SK-N-SH (cell line): ENCODE data around the gene BMP2K. TPM values are rescaled to one million over a fixed set of nuclear protein-coding genes. Genes with fewer than 3 reads are reported as not detected.

Experiments used
- CTCF ChIA-PET: fragments of 300-600, 350-600 bp; formaldehyde crosslinking; extraction: SDS; loops from one replicate; lab custom pipeline; 2021; lab: Yijun Ruan, JAX
- POLR2A ChIA-PET: fragments of 350-600 bp; sonication (Branson Sonifier 250); formaldehyde crosslinking; extraction: SDS; loops from one replicate; lab custom pipeline; 2020; ENCODE audit warnings: antibody characterized with exemption, inconsistent platforms; lab: Yijun Ruan, JAX
- DNase-seq: peaks from one replicate; pipeline ENCODE4 v3.0.0; 2012
- H2AFZ ChIP-seq: fragments of 200-600 bp; sonication (generic); 2 replicates; pipeline ENCODE4 v1.8.1; 2016; ENCODE audit warnings: antibody characterized with exemption, mild to moderate bottlenecking, low read depth
- H3F3A ChIP-seq: fragments of 200-600 bp; sonication (generic); replicated peaks from 2 replicates; pipeline ENCODE3; 2016; ENCODE audit warnings: antibody characterized with exemption, mild to moderate bottlenecking; ENCODE audit not compliant: insufficient read depth
- H3K27ac ChIP-seq, 2 experiments: fragments of 200-500 bp in 1 of 2; fragments of 200-600 bp in 1 of 2; sonication (Bioruptor generic) in 1 of 2; sonication (generic), shearing (Covaris generic) in 1 of 2; 2 replicates each; pipeline versions ENCODE4 v1.5.1 to v1.6.1; 2014 to 2016; ENCODE audit warnings: low read depth in 2 of 2, inconsistent platforms in 1 of 2, low read length in 1 of 2, mild to moderate bottlenecking in 1 of 2, mixed read lengths in 1 of 2
- H3K27me3 ChIP-seq: fragments of 200-600 bp; sonication (generic), shearing (Covaris generic); 2 replicates; pipeline ENCODE4 v1.6.1; 2016; ENCODE audit warnings: mixed run types; ENCODE audit not compliant: insufficient read depth
- H3K36me3 ChIP-seq, 2 experiments: fragments of 200-500 bp in 1 of 2; fragments of 200-600 bp in 1 of 2; sonication (Bioruptor generic) in 1 of 2; sonication (generic) in 1 of 2; replicated peaks in 1 of 2; 2 replicates each; pipeline versions ENCODE3 to v1.5.1; 2014 to 2016; ENCODE audit warnings: low read length in 1 of 2, mild to moderate bottlenecking in 1 of 2; ENCODE audit not compliant: insufficient read depth in 2 of 2, control insufficient read depth in 1 of 2
- H3K4me1 ChIP-seq, 2 experiments: fragments of 200-500 bp in 1 of 2; fragments of 200-600 bp in 1 of 2; sonication (Bioruptor generic) in 1 of 2; sonication (generic), shearing (Covaris generic) in 1 of 2; 2 replicates each; pipeline versions ENCODE4 v1.5.1 to v1.6.1; 2014 to 2016; ENCODE audit warnings: low read depth in 1 of 2, low read length in 1 of 2, mixed run types in 1 of 2; ENCODE audit not compliant: insufficient read depth in 2 of 2, control insufficient read depth in 1 of 2
- H3K4me2 ChIP-seq: fragments of 200-600 bp; sonication (generic), shearing (Covaris generic); 2 replicates; pipeline ENCODE4 v1.6.1; 2017; ENCODE audit warnings: mixed run types
- H3K4me3 ChIP-seq, 2 experiments: fragments of 200-500 bp in 1 of 2; fragments of 200-600 bp in 1 of 2; sonication (Bioruptor generic) in 1 of 2; sonication (generic), shearing (Covaris generic) in 1 of 2; 2 replicates each; pipeline versions ENCODE4 v1.5.1 to v1.8.1; 2014 to 2016; ENCODE audit warnings: low read depth in 2 of 2, inconsistent platforms in 1 of 2, low read length in 1 of 2, mild to moderate bottlenecking in 1 of 2, mixed read lengths in 1 of 2, moderate library complexity in 1 of 2
- H3K79me2 ChIP-seq: fragments of 200-600 bp; sonication (generic); 2 replicates; pipeline ENCODE4 v1.8.1; 2017; ENCODE audit warnings: mild to moderate bottlenecking; ENCODE audit not compliant: insufficient read depth
- H3K9ac ChIP-seq: fragments of 200-600 bp; sonication (generic); 2 replicates; pipeline ENCODE4 v1.6.1; 2017; ENCODE audit warnings: mixed run types
- H3K9me2 ChIP-seq: fragments of 200-600 bp; sonication (generic); 2 replicates; pipeline ENCODE4 v1.6.1; 2017; ENCODE audit warnings: mixed run types
- H3K9me3 ChIP-seq: fragments of 200-600 bp; sonication (generic); 2 replicates; pipeline ENCODE4 v1.6.1; 2017; ENCODE audit warnings: mixed run types, mild to moderate bottlenecking, moderate library complexity
- H4K20me1 ChIP-seq: fragments of 200-600 bp; sonication (generic); 2 replicates; pipeline ENCODE4 v1.6.1; 2017; ENCODE audit warnings: mild to moderate bottlenecking, mixed run types; ENCODE audit not compliant: insufficient read depth
- CHD2 ChIP-seq: fragments of 150-350 bp; IDR thresholded peaks from 2 replicates; pipeline ENCODE4 v1.6.1; 2018; ENCODE audit warnings: low read length; ENCODE audit not compliant: partially characterized antibody
- ELF1 ChIP-seq: IDR thresholded peaks from 2 replicates; pipeline ENCODE4 v1.4.0; 2012
- EZH2phosphoT487 ChIP-seq: fragments of 200-600 bp; sonication (generic); IDR thresholded peaks from 2 replicates; pipeline ENCODE4 v1.6.1; 2017; ENCODE audit warnings: low read depth, mixed run types, mild to moderate bottlenecking, antibody characterized with exemption, moderate library complexity, borderline replicate concordance
- FOSL2 ChIP-seq: IDR thresholded peaks from 2 replicates; pipeline ENCODE4 v1.4.0; 2012; ENCODE audit warnings: low read depth, mild to moderate bottlenecking, moderate library complexity, borderline replicate concordance
- JUND ChIP-seq: IDR thresholded peaks from 2 replicates; pipeline ENCODE4 v1.4.0; 2012
- REST ChIP-seq: IDR thresholded peaks from 2 replicates; pipeline ENCODE4 v1.6.1; 2012; ENCODE audit warnings: mild to moderate bottlenecking, low read depth, low read length, moderate library complexity
- RFX5 ChIP-seq: IDR thresholded peaks from 2 replicates; pipeline ENCODE4 v1.6.1; 2012; ENCODE audit warnings: mild to moderate bottlenecking, improper control_type of control experiment, low read length
- TAF1 ChIP-seq: IDR thresholded peaks from 2 replicates; pipeline ENCODE4 v1.6.1; 2012; ENCODE audit warnings: low read depth, mild to moderate bottlenecking, low read length, moderate library complexity, borderline replicate concordance
- TEAD4 ChIP-seq: IDR thresholded peaks from 2 replicates; pipeline ENCODE4 v1.4.0; 2012; ENCODE audit warnings: mild to moderate bottlenecking, borderline replicate concordance; ENCODE audit not compliant: insufficient read depth
- WGBS: methylation state at CpG from one replicate; pipeline ENCODE4 v1.1.6; 2017; ENCODE audit warnings: low lambda C conversion rate; 5-methylcytosine and 5-hydroxymethylcytosine counted together
- polyA plus RNA-seq, 3 experiments: library from polyadenylated mRNA; depleted of rRNA; stranded (reverse); fragments of >200 nt; gene quantifications; 2 replicates each; pipeline ENCODE4 v1.2.3, GENCODE V29; 2012
- TF ChIP-seq, protein P1 (sequence below): fragments of 200-600 bp; sonication (generic); IDR thresholded peaks from 2 replicates; pipeline ENCODE4 v1.6.1; 2017; ENCODE audit warnings: antibody characterized with exemption, mild to moderate bottlenecking, moderate library complexity
- TF ChIP-seq, protein P2 (sequence below): IDR thresholded peaks from 2 replicates; pipeline ENCODE4 v1.4.0; 2012; ENCODE audit warnings: low read depth, borderline replicate concordance

The BMP2K gene
- polyA plus RNA-seq, 1 of the 3 experiments (the other 2 are of a cell fraction): 7.2 TPM

DNA sequence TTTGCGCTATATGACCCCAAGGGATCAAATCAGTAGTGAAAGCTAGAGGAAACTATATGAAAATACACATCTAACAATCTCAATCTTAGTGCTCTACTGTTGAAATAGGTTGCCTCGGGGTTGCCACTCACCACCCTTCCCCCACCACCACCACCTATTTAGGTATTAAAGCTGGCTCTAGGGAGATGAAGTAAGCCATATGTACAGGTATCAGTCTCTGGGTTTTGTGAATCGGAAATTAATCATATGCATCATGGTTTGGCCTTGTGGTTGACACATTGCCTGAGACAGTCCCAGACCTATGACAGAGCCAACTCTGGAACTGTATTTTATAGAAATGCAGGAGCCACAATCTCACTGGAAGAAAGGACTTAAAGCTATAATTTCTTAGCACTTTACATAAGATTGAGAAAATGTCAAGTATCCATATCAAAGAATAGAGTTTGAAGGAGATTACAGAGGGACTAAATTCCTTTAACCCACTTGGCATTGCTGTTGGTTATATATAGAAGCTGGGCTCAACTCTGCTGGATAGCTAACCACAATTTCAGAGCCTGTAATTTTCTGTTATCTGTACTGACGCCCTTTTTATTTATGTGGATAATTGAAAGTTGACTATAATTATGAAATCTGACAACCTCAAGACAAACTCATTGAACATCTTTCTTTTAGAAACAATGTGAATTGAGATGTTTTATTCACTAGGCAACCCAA is 26.7 kb upstream of the BMP2K start:
- Histone ChIP-seq H3K9me3 (no peaks in the 10 kb centered on the region), H3K27me3 (no peaks in the 10 kb centered on the region), H3K9me2 (no peaks in the 10 kb centered on the region), H3K27ac (no peak overlapping the region), H3K4me1 (0 out of 4 replicates have a peak, but pooled peaks cover 0 to 5% of the 10 kb centered on the region in 2 experiments), H3K36me3 (no peaks in the 10 kb centered on the region), H3K4me2 (no peak overlapping the region), H2AFZ (no peak overlapping the region), H4K20me1 (no peaks in the 10 kb centered on the region), H3K9ac (no peak overlapping the region), H3K79me2 (no peaks in the 10 kb centered on the region), H3K4me3 (no peak overlapping the region), H3F3A (no peaks in the 10 kb centered on the region)
- no peak for DNase-seq
- TF ChIP-seq, protein P1, sequence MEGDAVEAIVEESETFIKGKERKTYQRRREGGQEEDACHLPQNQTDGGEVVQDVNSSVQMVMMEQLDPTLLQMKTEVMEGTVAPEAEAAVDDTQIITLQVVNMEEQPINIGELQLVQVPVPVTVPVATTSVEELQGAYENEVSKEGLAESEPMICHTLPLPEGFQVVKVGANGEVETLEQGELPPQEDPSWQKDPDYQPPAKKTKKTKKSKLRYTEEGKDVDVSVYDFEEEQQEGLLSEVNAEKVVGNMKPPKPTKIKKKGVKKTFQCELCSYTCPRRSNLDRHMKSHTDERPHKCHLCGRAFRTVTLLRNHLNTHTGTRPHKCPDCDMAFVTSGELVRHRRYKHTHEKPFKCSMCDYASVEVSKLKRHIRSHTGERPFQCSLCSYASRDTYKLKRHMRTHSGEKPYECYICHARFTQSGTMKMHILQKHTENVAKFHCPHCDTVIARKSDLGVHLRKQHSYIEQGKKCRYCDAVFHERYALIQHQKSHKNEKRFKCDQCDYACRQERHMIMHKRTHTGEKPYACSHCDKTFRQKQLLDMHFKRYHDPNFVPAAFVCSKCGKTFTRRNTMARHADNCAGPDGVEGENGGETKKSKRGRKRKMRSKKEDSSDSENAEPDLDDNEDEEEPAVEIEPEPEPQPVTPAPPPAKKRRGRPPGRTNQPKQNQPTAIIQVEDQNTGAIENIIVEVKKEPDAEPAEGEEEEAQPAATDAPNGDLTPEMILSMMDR: no peak
- TF ChIP-seq TAF1 (no peak), FOSL2 (no peak), RFX5 (no peak), REST (no peak), JUND (no peak), ELF1 (no peak), TEAD4 (no peak), EZH2phosphoT487 (no peak), CHD2 (no peak)
- TF ChIP-seq, protein P2, sequence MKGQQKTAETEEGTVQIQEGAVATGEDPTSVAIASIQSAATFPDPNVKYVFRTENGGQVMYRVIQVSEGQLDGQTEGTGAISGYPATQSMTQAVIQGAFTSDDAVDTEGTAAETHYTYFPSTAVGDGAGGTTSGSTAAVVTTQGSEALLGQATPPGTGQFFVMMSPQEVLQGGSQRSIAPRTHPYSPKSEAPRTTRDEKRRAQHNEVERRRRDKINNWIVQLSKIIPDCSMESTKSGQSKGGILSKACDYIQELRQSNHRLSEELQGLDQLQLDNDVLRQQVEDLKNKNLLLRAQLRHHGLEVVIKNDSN: no peak
- POLR2A ChIA-PET: no interaction called here
- CTCF ChIA-PET: no interaction called here
- WGBS: 88% methylated on average over 4 of the region's 4 CpGs
